ENCODE results near the gene MTG2.

The MTG2 gene

DNA sequence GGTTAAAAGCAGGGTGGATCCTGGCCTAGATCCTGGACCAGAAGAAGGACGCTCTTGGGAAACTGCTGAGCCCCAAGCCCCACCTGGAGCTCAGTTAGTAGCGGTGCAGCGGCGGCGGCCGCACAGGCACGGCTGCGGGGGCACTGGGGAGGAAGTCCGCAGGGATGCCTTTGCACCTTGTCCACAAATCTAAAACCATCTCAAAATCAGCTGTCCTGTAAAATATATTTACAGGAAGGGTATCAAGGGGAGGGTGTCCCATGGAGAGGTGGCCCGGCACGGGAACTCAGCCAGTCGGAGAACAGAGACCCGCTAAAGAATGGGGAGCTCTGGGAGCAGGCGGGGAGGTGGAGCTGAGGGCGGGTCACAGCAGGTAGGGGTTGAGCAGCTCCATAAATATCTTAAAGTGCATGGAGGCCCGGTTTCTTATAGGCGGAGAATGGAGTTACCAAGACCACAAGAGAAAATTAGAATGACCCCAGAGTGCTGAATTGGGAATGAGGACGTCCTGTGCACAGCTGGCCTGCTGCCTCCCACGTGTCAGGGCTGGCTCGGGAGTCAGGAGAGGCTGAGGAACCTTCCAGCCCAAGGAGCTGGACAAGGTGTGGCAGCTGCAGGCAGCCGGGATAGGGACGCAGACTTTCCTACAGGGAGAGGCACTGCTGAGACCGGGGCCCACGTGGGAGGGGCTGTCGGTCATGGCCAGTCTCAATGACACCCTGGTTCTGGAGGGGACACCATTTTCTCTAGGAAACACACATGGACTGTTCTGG lies 8.0 kb downstream of the MTG2 start:
- Histone ChIP-seq H3K36me3 (ENCODE audit: control insufficient read depth, low read length) (peaks cover 37% of the 10 kb centered on the region), H3K79me2 (ENCODE audit: control insufficient read depth, low read length) (peaks cover 75% of the 10 kb centered on the region), H3K27me3 (ENCODE audit: control insufficient read depth, low read length) (no peaks in the 10 kb centered on the region), H3K27ac (ENCODE audit: low read depth, low read length) (no peak overlapping the region), H3K9me3 (ENCODE audit: control insufficient read depth, insufficient read depth, low read length) (no peaks in the 10 kb centered on the region), H3K9me2 (replicated peaks; ENCODE audit: control insufficient read depth, low read length) (no peaks in the 10 kb centered on the region), H4K20me1 (ENCODE audit: control insufficient read depth, insufficient read depth, low read depth, low read length) (0 out of 2 replicates have a peak, but pooled peaks cover 2% of the 10 kb centered on the region), H3F3A (ENCODE audit: control insufficient read depth, insufficient read depth) (peaks cover 7% of the 10 kb centered on the region), H3K4me2 (ENCODE audit: low read length) (no peak overlapping the region), H3K4me1 (ENCODE audit: control insufficient read depth, low read length) (peaks cover 49% of the 10 kb centered on the region), H3K4me3 (ENCODE audit: low read length) (no peak overlapping the region)
- TF ChIP-seq, protein P1, sequence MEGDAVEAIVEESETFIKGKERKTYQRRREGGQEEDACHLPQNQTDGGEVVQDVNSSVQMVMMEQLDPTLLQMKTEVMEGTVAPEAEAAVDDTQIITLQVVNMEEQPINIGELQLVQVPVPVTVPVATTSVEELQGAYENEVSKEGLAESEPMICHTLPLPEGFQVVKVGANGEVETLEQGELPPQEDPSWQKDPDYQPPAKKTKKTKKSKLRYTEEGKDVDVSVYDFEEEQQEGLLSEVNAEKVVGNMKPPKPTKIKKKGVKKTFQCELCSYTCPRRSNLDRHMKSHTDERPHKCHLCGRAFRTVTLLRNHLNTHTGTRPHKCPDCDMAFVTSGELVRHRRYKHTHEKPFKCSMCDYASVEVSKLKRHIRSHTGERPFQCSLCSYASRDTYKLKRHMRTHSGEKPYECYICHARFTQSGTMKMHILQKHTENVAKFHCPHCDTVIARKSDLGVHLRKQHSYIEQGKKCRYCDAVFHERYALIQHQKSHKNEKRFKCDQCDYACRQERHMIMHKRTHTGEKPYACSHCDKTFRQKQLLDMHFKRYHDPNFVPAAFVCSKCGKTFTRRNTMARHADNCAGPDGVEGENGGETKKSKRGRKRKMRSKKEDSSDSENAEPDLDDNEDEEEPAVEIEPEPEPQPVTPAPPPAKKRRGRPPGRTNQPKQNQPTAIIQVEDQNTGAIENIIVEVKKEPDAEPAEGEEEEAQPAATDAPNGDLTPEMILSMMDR (IDR thresholded peaks at IDR 0.05; ENCODE audit: low read depth, low read length, poor library complexity, severe bottlenecking) = no peak
- no peak for TF ChIP-seq EZH2phosphoT487 (IDR thresholded peaks at IDR 0.05; ENCODE audit: borderline replicate concordance, low read length)

DNA sequence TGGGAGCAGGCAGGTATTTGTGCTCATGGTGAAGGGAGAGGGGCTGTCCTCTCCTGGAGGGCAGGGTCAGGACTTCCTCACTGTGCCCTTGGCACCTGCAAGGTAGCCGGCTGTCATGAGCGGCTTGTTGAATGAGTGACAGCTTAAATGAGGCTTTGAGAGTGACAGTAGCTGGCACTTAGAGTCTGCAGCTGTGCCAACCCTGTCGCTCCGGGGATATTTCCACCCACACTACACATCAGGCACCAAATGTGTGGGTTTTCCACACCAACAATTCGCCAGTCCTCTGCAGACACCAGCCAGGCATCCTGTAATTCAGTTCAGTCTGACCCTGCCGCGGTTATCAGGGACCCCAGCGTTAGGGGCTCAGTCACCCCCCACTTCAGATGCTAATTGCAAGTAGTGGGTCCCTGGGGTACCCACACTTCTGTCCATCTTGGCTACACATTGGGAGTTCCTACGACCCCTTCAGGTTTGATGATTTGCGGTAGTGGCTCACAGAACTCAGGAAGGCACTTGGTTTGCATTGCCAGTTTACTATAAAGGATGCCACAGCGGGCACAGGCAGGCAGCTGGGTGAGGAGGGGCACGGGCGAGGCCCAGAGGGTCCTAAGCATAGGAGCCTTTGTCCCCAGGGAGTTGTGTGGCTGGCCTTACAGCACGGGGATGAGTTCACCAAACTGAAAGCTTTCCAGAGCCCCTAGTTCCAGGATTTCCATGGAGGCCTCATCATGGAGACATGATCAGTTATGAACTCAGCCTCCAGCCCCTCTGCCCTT lies 9.1 kb downstream of the MTG2 start:
- no peak for TF ChIP-seq EZH2phosphoT487 (IDR thresholded peaks at IDR 0.05; ENCODE audit: borderline replicate concordance, low read length)
- TF ChIP-seq, protein P1 (IDR thresholded peaks at IDR 0.05; ENCODE audit: low read depth, low read length, poor library complexity, severe bottlenecking) = no peak
- Histone ChIP-seq H3K27me3 (ENCODE audit: control insufficient read depth, low read length) (no peaks in the 10 kb centered on the region), H3K4me1 (ENCODE audit: control insufficient read depth, low read length) (peaks cover 42% of the 10 kb centered on the region), H3K4me3 (ENCODE audit: low read length) (no peak overlapping the region), H3K9me3 (ENCODE audit: control insufficient read depth, insufficient read depth, low read length) (no peaks in the 10 kb centered on the region), H3K27ac (ENCODE audit: low read depth, low read length) (no peak overlapping the region), H3K79me2 (ENCODE audit: control insufficient read depth, low read length) (peaks cover 64% of the 10 kb centered on the region), H3K9me2 (replicated peaks; ENCODE audit: control insufficient read depth, low read length) (no peaks in the 10 kb centered on the region), H3F3A (ENCODE audit: control insufficient read depth, insufficient read depth) (peaks cover 5% of the 10 kb centered on the region), H3K36me3 (ENCODE audit: control insufficient read depth, low read length) (peaks cover 43% of the 10 kb centered on the region), H4K20me1 (ENCODE audit: control insufficient read depth, insufficient read depth, low read depth, low read length) (0 out of 2 replicates have a peak, but pooled peaks cover 2% of the 10 kb centered on the region), H3K4me2 (ENCODE audit: low read length) (no peak overlapping the region)

DNA sequence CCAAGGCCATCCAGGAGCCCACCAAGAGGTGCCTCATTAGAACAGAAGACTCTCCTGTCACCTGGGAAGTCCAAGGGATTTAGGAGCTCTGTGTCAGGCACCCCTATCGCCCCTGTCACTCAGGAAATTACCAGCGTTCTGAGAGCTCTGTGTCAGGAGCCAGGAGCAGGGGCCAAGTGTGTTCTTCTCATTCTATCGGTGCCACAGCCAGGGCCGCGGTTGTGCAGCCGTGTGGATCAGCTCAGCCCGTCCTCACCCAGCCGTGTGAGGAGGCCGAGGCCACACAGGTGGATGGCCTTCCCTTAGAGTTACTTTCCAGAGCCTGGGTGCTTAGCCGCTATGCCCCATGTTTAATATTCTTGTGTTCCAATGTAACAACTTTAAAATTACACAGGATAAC lies 9.8 kb downstream of the MTG2 start:
- Histone ChIP-seq H3K79me2 (ENCODE audit: control insufficient read depth, low read length) (peaks cover 57% of the 10 kb centered on the region), H3K9me3 (ENCODE audit: control insufficient read depth, insufficient read depth, low read length) (no peaks in the 10 kb centered on the region), H3K27ac (ENCODE audit: low read depth, low read length) (no peak overlapping the region), H3K27me3 (ENCODE audit: control insufficient read depth, low read length) (no peaks in the 10 kb centered on the region), H4K20me1 (ENCODE audit: control insufficient read depth, insufficient read depth, low read depth, low read length) (0 out of 2 replicates have a peak, but pooled peaks cover 2% of the 10 kb centered on the region), H3F3A (ENCODE audit: control insufficient read depth, insufficient read depth) (peaks cover 5% of the 10 kb centered on the region), H3K4me1 (ENCODE audit: control insufficient read depth, low read length) (peaks cover 36% of the 10 kb centered on the region), H3K4me2 (ENCODE audit: low read length) (no peak overlapping the region), H3K9me2 (replicated peaks; ENCODE audit: control insufficient read depth, low read length) (no peaks in the 10 kb centered on the region), H3K36me3 (ENCODE audit: control insufficient read depth, low read length) (peaks cover 47% of the 10 kb centered on the region), H3K4me3 (ENCODE audit: low read length) (no peak overlapping the region)
- TF ChIP-seq EZH2phosphoT487 (IDR thresholded peaks at IDR 0.05; ENCODE audit: borderline replicate concordance, low read length) = no peak
- TF ChIP-seq, protein P1 (IDR thresholded peaks at IDR 0.05; ENCODE audit: low read depth, low read length, poor library complexity, severe bottlenecking) = no peak
